HEK293 (cell line): ENCODE measurements around the gene C4orf36.
A peak's percentile ranks its signal among the peaks of the same experiment; 100 is the strongest.

Source experiments
- CTCF ChIA-PET: fragments of 350-600 bp; formaldehyde crosslinking; extraction: SDS; loops from one replicate; lab custom pipeline; 2021; ENCODE audit warnings: antibody characterized with exemption; lab: Yijun Ruan, JAX
- POLR2A ChIA-PET: fragments of 300-600 bp; formaldehyde crosslinking; extraction: SDS; loops from one replicate; lab custom pipeline; 2020; ENCODE audit warnings: antibody characterized with exemption, inconsistent platforms; lab: Yijun Ruan, JAX
- H3K27ac ChIP-seq: fragments of 200-500 bp; sonication (Bioruptor generic); 2 replicates; pipeline ENCODE4 v1.5.1; 2014; ENCODE audit warnings: low read depth, low read length, control low read depth, inconsistent platforms; ENCODE audit errors: extremely low read depth
- H3K36me3 ChIP-seq, 2 experiments: fragments of 200-500 bp in 1 of 2; sonication (Bioruptor generic) in 1 of 2; 1 replicate in 1 of 2; 2 replicates in 1 of 2; pipeline ENCODE4 v1.5.1; 2014 to 2017; ENCODE audit warnings: inconsistent platforms in 2 of 2, low read length in 2 of 2; ENCODE audit not compliant: control insufficient read depth in 2 of 2, insufficient read depth in 1 of 2
- H3K4me1 ChIP-seq: fragments of 200-500 bp; sonication (Bioruptor generic); 2 replicates; pipeline ENCODE4 v1.5.1; 2014; ENCODE audit warnings: mild to moderate bottlenecking, low read length, inconsistent platforms; ENCODE audit not compliant: control insufficient read depth, insufficient read depth
- H3K4me3 ChIP-seq: 2 replicates; pipeline ENCODE4 v1.5.1; 2011; ENCODE audit warnings: low read depth, mild to moderate bottlenecking, control low read depth, low read length, moderate library complexity
- H3K9me3 ChIP-seq: fragments of 200-500 bp; sonication (Bioruptor generic); 2 replicates; pipeline ENCODE4 v1.5.1; 2014; ENCODE audit warnings: low read depth, low read length, inconsistent platforms; ENCODE audit not compliant: control insufficient read depth, insufficient read depth
- FEZF1 ChIP-seq: fragments of 450-650 bp; formaldehyde crosslinking; IDR thresholded peaks from 2 replicates; pipeline ENCODE4 v1.5.1; 2016; ENCODE audit warnings: missing biosample characterization, missing genetic modification characterization
- OVOL3 ChIP-seq: fragments of 450-650 bp; formaldehyde crosslinking; IDR thresholded peaks from 2 replicates; pipeline ENCODE4 v1.5.1; 2016; ENCODE audit warnings: missing biosample characterization, missing genetic modification characterization
- SALL2 ChIP-seq: fragments of 450-650 bp; formaldehyde crosslinking; IDR thresholded peaks from 2 replicates; pipeline ENCODE4 v1.5.0; 2017; ENCODE audit warnings: missing biosample characterization, mild to moderate bottlenecking, missing genetic modification characterization, borderline replicate concordance
- SCRT2 ChIP-seq: fragments of 450-650 bp; formaldehyde crosslinking; IDR thresholded peaks from 2 replicates; pipeline ENCODE4 v1.5.1; 2016; ENCODE audit warnings: missing biosample characterization, missing genetic modification characterization
- ZBTB7A ChIP-seq: fragments of 450-650 bp; formaldehyde crosslinking; IDR thresholded peaks from 2 replicates; pipeline ENCODE4 v1.5.1; 2016; ENCODE audit warnings: low read depth, missing biosample characterization, missing genetic modification characterization
- ZNF138 ChIP-seq: fragments of 450-650 bp; formaldehyde crosslinking; IDR thresholded peaks from 2 replicates; pipeline ENCODE4 v1.5.1; 2016; ENCODE audit warnings: missing biosample characterization, missing genetic modification characterization, borderline replicate concordance
- ZNF140 ChIP-seq: fragments of 450-650 bp; formaldehyde crosslinking; IDR thresholded peaks from 2 replicates; pipeline ENCODE4 v1.5.1; 2016; ENCODE audit warnings: missing biosample characterization, missing genetic modification characterization
- ZNF157 ChIP-seq: fragments of 450-650 bp; formaldehyde crosslinking; IDR thresholded peaks from 2 replicates; pipeline ENCODE4 v1.5.1; 2016; ENCODE audit warnings: missing biosample characterization, missing genetic modification characterization
- ZNF24 ChIP-seq: fragments of 450-650 bp; formaldehyde crosslinking; IDR thresholded peaks from 2 replicates; pipeline ENCODE4 v1.5.1; 2016; ENCODE audit warnings: missing biosample characterization, missing genetic modification characterization
- ZNF302 ChIP-seq: fragments of 450-650 bp; formaldehyde crosslinking; IDR thresholded peaks from 2 replicates; pipeline ENCODE4 v1.5.1; 2016; ENCODE audit warnings: missing biosample characterization, missing genetic modification characterization, low read depth
- ZNF335 ChIP-seq: fragments of 450-650 bp; formaldehyde crosslinking; conservative IDR thresholded peaks from 2 replicates; pipeline ENCODE4 v1.5.1; 2016; ENCODE audit warnings: missing biosample characterization, missing genetic modification characterization
- ZNF449 ChIP-seq: fragments of 450-650 bp; formaldehyde crosslinking; IDR thresholded peaks from 2 replicates; pipeline ENCODE4 v1.5.1; 2017; ENCODE audit warnings: missing biosample characterization, mild to moderate bottlenecking, missing genetic modification characterization, moderate library complexity
- ZNF513 ChIP-seq: fragments of 450-650 bp; IDR thresholded peaks from 2 replicates; pipeline ENCODE4 v1.5.1; 2018; ENCODE audit warnings: missing biosample characterization, missing genetic modification characterization
- ZNF560 ChIP-seq: fragments of 450-650 bp; formaldehyde crosslinking; IDR thresholded peaks from 2 replicates; pipeline ENCODE4 v1.5.1; 2017; ENCODE audit warnings: missing biosample characterization, missing genetic modification characterization, borderline replicate concordance
- ZNF580 ChIP-seq: fragments of 450-650 bp; formaldehyde crosslinking; IDR thresholded peaks from 2 replicates; pipeline ENCODE4 v1.5.1; 2016; ENCODE audit warnings: missing biosample characterization, missing genetic modification characterization
- ZNF645 ChIP-seq: fragments of 450-650 bp; formaldehyde crosslinking; IDR thresholded peaks from 2 replicates; pipeline ENCODE4; 2016; ENCODE audit warnings: missing biosample characterization, missing genetic modification characterization
- ZNF692 ChIP-seq: fragments of 450-650 bp; formaldehyde crosslinking; IDR thresholded peaks from 2 replicates; pipeline ENCODE4 v1.5.1; 2016; ENCODE audit warnings: missing biosample characterization, missing genetic modification characterization
- ZNF701 ChIP-seq: fragments of 450-650 bp; formaldehyde crosslinking; IDR thresholded peaks from 2 replicates; pipeline ENCODE4 v1.5.1; 2016; ENCODE audit warnings: missing biosample characterization, missing genetic modification characterization
- ZNF791 ChIP-seq: fragments of 450-650 bp; formaldehyde crosslinking; IDR thresholded peaks from 2 replicates; pipeline ENCODE4 v1.5.1; 2016; ENCODE audit warnings: missing biosample characterization, missing genetic modification characterization
- ZSCAN5A ChIP-seq: fragments of 450-650 bp; formaldehyde crosslinking; IDR thresholded peaks from 2 replicates; pipeline ENCODE4 v1.5.1; 2016; ENCODE audit warnings: missing biosample characterization, missing genetic modification characterization

C4orf36 gene

GRCh38 chr4:86934147-86934770, 42.0 kb upstream of the C4orf36 start (continued):
- TF ChIP-seq ZSCAN5A (tag by site-specific recombination), result no peak
- TF ChIP-seq ZNF449 (tag by site-specific recombination), result peak; percentile 75; the same call in 1 of the 2 replicates
- TF ChIP-seq FEZF1, result peak; percentile 29; the same call in 1 of the 2 replicates
- no peak for TF ChIP-seq ZNF513 (tag by site-specific recombination)
- peak; percentile 91 for TF ChIP-seq SCRT2 (tag by site-specific recombination)
- no peak for TF ChIP-seq ZNF692 (tag by site-specific recombination)
- peak; percentile 76 for TF ChIP-seq ZNF335 (tag by site-specific recombination)
- no peak for TF ChIP-seq ZNF302 (tag by site-specific recombination)
- no peak for TF ChIP-seq OVOL3 (tag by site-specific recombination)
- TF ChIP-seq SALL2, result no peak
- no peak for TF ChIP-seq ZNF140 (tag by site-specific recombination)

- CTCF ChIA-PET, result interaction anchor here (0.6 kb wide), 2 partner anchors 385 to 433 kb away, joined by 3 read pairs; no protein-coding TSS in a partner anchor
- no peak for TF ChIP-seq ZNF138 (tag by site-specific recombination)
- TF ChIP-seq ZNF791, result no peak
- no peak for TF ChIP-seq ZBTB7A
- TF ChIP-seq ZNF701 (tag by site-specific recombination), result no peak
- no peak for TF ChIP-seq ZNF560
- TF ChIP-seq ZNF580 (tag by site-specific recombination), result no peak
- no peak for TF ChIP-seq ZNF645 (tag by site-specific recombination)
- TF ChIP-seq ZNF24 (tag by site-specific recombination), result no peak
- TF ChIP-seq ZNF302 (tag by site-specific recombination), result no peak
- no peak for TF ChIP-seq ZNF157 (tag by site-specific recombination)
- POLR2A ChIA-PET, result interaction anchor here (0.6 to 1.7 kb wide), 2 partner anchors 76 to 78 kb away, joined by 3 to 5 read pairs; no protein-coding TSS in a partner anchor
- H3K36me3 ChIP-seq, result no peaks in the 10 kb centered on the region
- H3K4me1 ChIP-seq, result no peaks in the 10 kb centered on the region
- no peak overlapping the region for H3K4me3 ChIP-seq
- no peaks in the 10 kb centered on the region for H3K9me3 ChIP-seq
- H3K27ac ChIP-seq, result no peak overlapping the region
These were observed 36.4 kb upstream of the C4orf36 start for GRCh38 chr4:86928400-86929255.
